Measurements from ENCODE around the gene GPR108. TPM values are rescaled to one million over a fixed set of nuclear protein-coding genes. Genes with fewer than 3 reads are reported as not detected.
A peak's percentile ranks its signal among the peaks of the same experiment; 100 is the strongest.

Gene GPR108
- total and polyA plus RNA-seq, 2 of the 13 experiments (the other 11 are each of a cell fraction or from before 2014, with no cell fraction given): 36.4 to 63.0 TPM

GRCh38 chr19:6725513-6726231, 11.7 kb downstream of the GPR108 start (continued):
- TF ChIP-seq IKZF5 (CRISPR knock-in tag; IDR thresholded peaks at IDR 0.05) (0 out of 2 replicates have a peak, but pooled peaks have one; percentile 35), HNF4A (CRISPR knock-in tag; IDR thresholded peaks at IDR 0.05) (peak; percentile 46; the same call in 1 of the 2 replicates), ZFP36 (IDR thresholded peaks at IDR 0.05; ENCODE audit: borderline replicate concordance, low read depth, low read length, partially characterized antibody) (no peak), ZNF292 (CRISPR knock-in tag; IDR thresholded peaks at IDR 0.05; ENCODE audit: borderline replicate concordance, low read depth) (no peak), JUND (CRISPR knock-in tag; IDR thresholded peaks at IDR 0.05) (no peak), PHB2 (IDR thresholded peaks at IDR 0.05; ENCODE audit: partially characterized antibody) (no peak), ZBTB33 (CRISPR knock-in tag; IDR thresholded peaks at IDR 0.05) (peak; percentile 34; the same call in 1 of the 2 replicates), ZNF232 (CRISPR knock-in tag; IDR thresholded peaks at IDR 0.05; ENCODE audit: borderline replicate concordance) (no peak), PATZ1 (CRISPR knock-in tag; IDR thresholded peaks at IDR 0.05) (peak; percentile 81), SP2 (CRISPR knock-in tag; IDR thresholded peaks at IDR 0.05) (no peak), ZBTB39 (CRISPR knock-in tag; IDR thresholded peaks at IDR 0.05) (no peak), ZNF572 (CRISPR knock-in tag; IDR thresholded peaks at IDR 0.05) (no peak), ZNF790 (CRISPR knock-in tag; IDR thresholded peaks at IDR 0.05; ENCODE audit: borderline replicate concordance) (no peak), SRSF4 (IDR thresholded peaks at IDR 0.05; ENCODE audit: low read depth, low read length, poor library complexity, severe bottlenecking) (no peak), ZNF432 (CRISPR knock-in tag; IDR thresholded peaks at IDR 0.05; ENCODE audit: borderline replicate concordance) (no peak), FOXK1 (CRISPR knock-in tag; IDR thresholded peaks at IDR 0.05; ENCODE audit: borderline replicate concordance, low read depth) (no peak), HIC2 (CRISPR knock-in tag; IDR thresholded peaks at IDR 0.05; ENCODE audit: low read depth) (0 out of 2 replicates have a peak, but pooled peaks have one; percentile 19), ZNF672 (CRISPR knock-in tag; IDR thresholded peaks at IDR 0.05) (no peak), KLF12 (CRISPR knock-in tag; IDR thresholded peaks at IDR 0.05; ENCODE audit: borderline replicate concordance) (no peak), SCMH1 (CRISPR knock-in tag; IDR thresholded peaks at IDR 0.05; ENCODE audit: borderline replicate concordance) (no peak)
